Measurements from ENCODE around the gene COX11. TPM values are rescaled to one million over a fixed set of nuclear protein-coding genes. Genes with fewer than 3 reads are reported as not detected.

COX11 gene
- polyA plus RNA-seq, 1 of the 3 experiments (the other 2 are of a cell fraction) = 85.8 TPM

DNA sequence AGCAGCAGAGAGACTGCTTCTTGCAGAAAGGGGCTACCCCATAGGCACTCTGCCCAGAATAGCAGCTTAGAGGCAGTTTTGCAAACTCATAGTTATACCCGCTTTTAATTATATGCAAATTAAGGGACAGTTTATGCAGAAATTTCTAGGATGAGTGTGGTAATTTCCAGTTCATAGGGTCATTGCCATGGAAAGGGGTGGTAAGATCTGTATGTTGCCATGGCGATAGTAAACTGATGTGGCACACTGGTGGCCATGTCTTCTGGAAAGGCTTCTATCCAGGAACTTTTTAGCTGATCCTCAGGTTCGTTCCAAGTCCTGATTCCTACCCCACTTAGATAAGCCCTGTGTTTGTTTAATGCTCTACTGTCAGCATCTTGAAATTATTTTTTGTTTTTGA is 6.3 kb upstream of the COX11 start (continued):
- no peak for TF ChIP-seq USF2 (IDR thresholded peaks at IDR 0.05; ENCODE audit: borderline replicate concordance, low read depth, low read length)
- no peak for TF ChIP-seq SMC3 (IDR thresholded peaks at IDR 0.05; ENCODE audit: low read depth, low read length)
- no peak for TF ChIP-seq GATA2 (CRISPR knock-in tag; IDR thresholded peaks at IDR 0.05)
- TF ChIP-seq JUND (IDR thresholded peaks at IDR 0.05) = no peak
- TF ChIP-seq YY1 (IDR thresholded peaks at IDR 0.05; ENCODE audit: low read depth) = no peak
- TF ChIP-seq IRF3 (IDR thresholded peaks at IDR 0.05; ENCODE audit: low read depth, low read length) = no peak
- no peak for TF ChIP-seq NFIC (IDR thresholded peaks at IDR 0.05; ENCODE audit: borderline replicate concordance)
- TF ChIP-seq, protein P1, sequence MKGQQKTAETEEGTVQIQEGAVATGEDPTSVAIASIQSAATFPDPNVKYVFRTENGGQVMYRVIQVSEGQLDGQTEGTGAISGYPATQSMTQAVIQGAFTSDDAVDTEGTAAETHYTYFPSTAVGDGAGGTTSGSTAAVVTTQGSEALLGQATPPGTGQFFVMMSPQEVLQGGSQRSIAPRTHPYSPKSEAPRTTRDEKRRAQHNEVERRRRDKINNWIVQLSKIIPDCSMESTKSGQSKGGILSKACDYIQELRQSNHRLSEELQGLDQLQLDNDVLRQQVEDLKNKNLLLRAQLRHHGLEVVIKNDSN (IDR thresholded peaks at IDR 0.05; ENCODE audit: borderline replicate concordance, low read depth) = no peak
- TF ChIP-seq RFX5 (IDR thresholded peaks at IDR 0.05; ENCODE audit: low read length) = no peak
- no peak for TF ChIP-seq TEAD4 (IDR thresholded peaks at IDR 0.05; ENCODE audit: borderline replicate concordance, insufficient read depth)
- no peak for TF ChIP-seq NRF1 (IDR thresholded peaks at IDR 0.05; ENCODE audit: low read depth, low read length)

DNA sequence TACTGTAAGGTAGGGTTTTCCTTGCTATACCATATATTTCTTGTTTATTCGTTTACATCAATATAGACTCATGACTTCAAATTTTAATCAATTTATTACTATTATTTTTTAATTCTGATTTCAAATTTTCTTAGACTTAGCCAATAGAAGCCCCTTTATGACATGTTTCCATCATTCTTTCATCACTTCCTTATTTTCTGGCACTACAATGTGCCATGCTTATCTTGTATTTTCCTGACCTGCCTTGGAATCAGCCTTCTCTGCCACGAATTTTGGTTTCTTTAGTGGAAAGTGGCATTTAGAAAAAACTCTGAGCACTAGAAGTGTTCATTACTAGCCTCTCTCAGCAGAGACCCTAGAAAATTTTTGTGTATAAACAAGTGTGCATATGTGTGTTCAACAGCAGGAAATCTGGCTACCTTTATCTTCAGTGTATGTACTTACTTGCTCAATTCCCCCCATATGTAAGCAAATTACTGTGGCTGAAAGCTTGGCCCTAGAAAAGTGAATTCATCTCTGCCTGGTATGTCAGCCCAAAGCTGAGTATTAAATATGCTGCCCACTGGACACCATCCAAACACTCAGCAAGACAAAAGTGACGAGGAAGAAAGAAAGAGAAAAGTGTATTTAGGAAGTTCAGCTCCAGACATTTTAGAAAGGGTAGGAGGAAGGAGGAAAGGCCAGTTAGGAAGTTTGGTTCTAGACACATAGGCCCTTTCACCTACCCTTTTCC is 4.1 kb upstream of the COX11 start:
- no peaks in the 10 kb centered on the region for H3K36me3 ChIP-seq (replicated peaks in 1 of 2; ENCODE audit: control insufficient read depth in 1 of 2, insufficient read depth in 2 of 2, low read length in 1 of 2)
- no peak overlapping the region for H2AFZ ChIP-seq (ENCODE audit: low read depth)
- H4K20me1 ChIP-seq (ENCODE audit: insufficient read depth) = no peaks in the 10 kb centered on the region
- H3K79me2 ChIP-seq (ENCODE audit: insufficient read depth) = peaks cover 49% of the 10 kb centered on the region
- H3K27ac ChIP-seq (ENCODE audit: low read depth in 2 of 2, low read length in 1 of 2) = peak overlapping the region in 1 of 2 experiments; percentile 29; a peak in 1 of 4 replicates
- H3K27me3 ChIP-seq (ENCODE audit: insufficient read depth) = no peaks in the 10 kb centered on the region
- DNase-seq = no peak
- H3K4me3 ChIP-seq (ENCODE audit: low read depth in 2 of 2, low read length in 1 of 2) = no peak overlapping the region
- H3K9ac ChIP-seq = no peak overlapping the region
- no peak overlapping the region for H3K4me2 ChIP-seq
- peaks cover 0 to 22% of the 10 kb centered on the region in 2 experiments; a peak in 2 of 4 replicates for H3K4me1 ChIP-seq (ENCODE audit: control insufficient read depth in 1 of 2, insufficient read depth in 2 of 2, low read depth in 1 of 2, low read length in 1 of 2)
- ChIA-PET CTCF (interaction anchor here (0.5 to 2.5 kb wide), 6 partner anchors 16 to 384 kb away, joined by 3 to 18 read pairs (median 3); no protein-coding TSS in a partner anchor), POLR2A (no interaction called here)
- H3K9me2 ChIP-seq = no peaks in the 10 kb centered on the region
- WGBS (ENCODE audit: low lambda C conversion rate) = 77% methylated on average over 3 of the region's 3 CpGs
- H3K9me3 ChIP-seq = no peaks in the 10 kb centered on the region
- no peaks in the 10 kb centered on the region for H3F3A ChIP-seq (replicated peaks; ENCODE audit: insufficient read depth)
- TF ChIP-seq, protein P1 (IDR thresholded peaks at IDR 0.05; ENCODE audit: borderline replicate concordance, low read depth) = no peak
- no peak for TF ChIP-seq TCF12 (IDR thresholded peaks at IDR 0.05)
- TF ChIP-seq RCOR1 (IDR thresholded peaks at IDR 0.05; ENCODE audit: low read length) = no peak
- no peak for TF ChIP-seq IRF3 (IDR thresholded peaks at IDR 0.05; ENCODE audit: low read depth, low read length)
- TF ChIP-seq SIN3A (IDR thresholded peaks at IDR 0.05; ENCODE audit: borderline replicate concordance, low read depth, low read length) = no peak
- no peak for TF ChIP-seq NRF1 (IDR thresholded peaks at IDR 0.05; ENCODE audit: low read depth, low read length)
- no peak for TF ChIP-seq MEF2A (IDR thresholded peaks at IDR 0.05; ENCODE audit: borderline replicate concordance, low read depth)
- no peak for TF ChIP-seq USF2 (IDR thresholded peaks at IDR 0.05; ENCODE audit: borderline replicate concordance, low read depth, low read length)
- TF ChIP-seq CHD2 (IDR thresholded peaks at IDR 0.05; ENCODE audit: low read length, partially characterized antibody) = no peak
- TF ChIP-seq, protein P2, sequence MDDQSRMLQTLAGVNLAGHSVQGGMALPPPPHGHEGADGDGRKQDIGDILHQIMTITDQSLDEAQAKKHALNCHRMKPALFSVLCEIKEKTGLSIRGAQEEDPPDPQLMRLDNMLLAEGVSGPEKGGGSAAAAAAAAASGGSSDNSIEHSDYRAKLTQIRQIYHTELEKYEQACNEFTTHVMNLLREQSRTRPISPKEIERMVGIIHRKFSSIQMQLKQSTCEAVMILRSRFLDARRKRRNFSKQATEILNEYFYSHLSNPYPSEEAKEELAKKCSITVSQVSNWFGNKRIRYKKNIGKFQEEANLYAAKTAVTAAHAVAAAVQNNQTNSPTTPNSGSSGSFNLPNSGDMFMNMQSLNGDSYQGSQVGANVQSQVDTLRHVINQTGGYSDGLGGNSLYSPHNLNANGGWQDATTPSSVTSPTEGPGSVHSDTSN (IDR thresholded peaks at IDR 0.05) = no peak
- TF ChIP-seq TEAD4 (IDR thresholded peaks at IDR 0.05; ENCODE audit: borderline replicate concordance, insufficient read depth) = no peak
- no peak for TF ChIP-seq SMC3 (IDR thresholded peaks at IDR 0.05; ENCODE audit: low read depth, low read length)
- no peak for TF ChIP-seq RAD21 (IDR thresholded peaks at IDR 0.05; ENCODE audit: low read length)

Data from SK-N-SH (cell line).